SU-DHL-6 (cell line): ENCODE data around the gene RNF126.
"Not testable (repeated sequence)": the region's sequence is repeated elsewhere in the genome, so short reads cannot be mapped to it uniquely, and the experiment has no call there.

ENCODE experiments used
- H2AFZ ChIP-seq: fragments of 200-600 bp; sonication (generic); 2 replicates; pipeline ENCODE4 v1.6.1; 2014; ENCODE audit warnings: low read depth, mild to moderate bottlenecking, moderate library complexity, mixed read lengths, antibody characterized with exemption, low read length; ENCODE audit not compliant: severe bottlenecking
- H3F3A ChIP-seq: fragments of 200-600 bp; shearing (Covaris generic); 2 replicates; pipeline ENCODE4 v1.6.0; 2016; ENCODE audit warnings: antibody characterized with exemption, mild to moderate bottlenecking; ENCODE audit not compliant: insufficient read depth
- H3K27ac ChIP-seq: fragments of 200-600 bp; sonication (generic); 2 replicates; pipeline ENCODE4 v1.5.1; 2016; ENCODE audit warnings: low read depth, mild to moderate bottlenecking, low read length, moderate library complexity, mixed read lengths
- H3K27me3 ChIP-seq: fragments of 200-600 bp; sonication (generic), shearing (Covaris generic); 2 replicates; pipeline ENCODE4 v1.6.0; 2014; ENCODE audit warnings: mild to moderate bottlenecking, low read length
- H3K36me3 ChIP-seq: fragments of 200-600 bp; sonication (generic); 2 replicates; pipeline ENCODE4 v1.6.1; 2014; ENCODE audit warnings: mild to moderate bottlenecking, low read length, mixed read lengths
- H3K4me2 ChIP-seq: fragments of 300-600, 200-600 bp; shearing (Covaris generic), sonication (generic); 2 replicates; pipeline ENCODE4 v1.6.0; 2014; ENCODE audit warnings: low read length, low read depth, mild to moderate bottlenecking; ENCODE audit not compliant: poor library complexity, severe bottlenecking
- H3K4me3 ChIP-seq: fragments of 200-600 bp; sonication (generic); 2 replicates; pipeline ENCODE4 v1.5.1; 2014; ENCODE audit warnings: antibody characterized with exemption, low read length, mild to moderate bottlenecking, mixed read lengths; ENCODE audit not compliant: insufficient read depth, poor library complexity, severe bottlenecking
- H3K79me2 ChIP-seq: fragments of 200-600 bp; sonication (generic); 2 replicates; pipeline ENCODE4 v1.6.1; 2014; ENCODE audit warnings: mild to moderate bottlenecking, low read length, moderate library complexity; ENCODE audit not compliant: insufficient read depth
- H3K9ac ChIP-seq: fragments of 200-600 bp; sonication (generic); 2 replicates; pipeline ENCODE4 v1.7.0; 2014; ENCODE audit warnings: mild to moderate bottlenecking, low read length
- H3K9me2 ChIP-seq: fragments of 200-600 bp; sonication (generic); replicated peaks from 2 replicates; pipeline ENCODE4 v1.6.1; 2014; ENCODE audit warnings: low read length; ENCODE audit not compliant: insufficient read depth
- H3K9me3 ChIP-seq: fragments of 200-600 bp; sonication (generic); 2 replicates; pipeline ENCODE4 v1.6.1; 2014; ENCODE audit warnings: low read length, mixed read lengths; ENCODE audit not compliant: insufficient read depth
- H4K20me1 ChIP-seq: fragments of 200-600 bp; sonication (generic); 2 replicates; pipeline ENCODE4 v1.6.1; 2014; ENCODE audit warnings: low read depth, mild to moderate bottlenecking, antibody characterized with exemption, low read length, moderate library complexity, mixed read lengths
- CTCF ChIP-seq: fragments of 200-600 bp; sonication (generic); IDR thresholded peaks from one replicate; pipeline ENCODE4 v1.5.1; 2017; ENCODE audit warnings: antibody characterized with exemption, mild to moderate bottlenecking, low read length, moderate library complexity; ENCODE audit not compliant: insufficient read depth, poor library complexity, severe bottlenecking
- EZH2phosphoT487 ChIP-seq: fragments of 200-600 bp; sonication (generic), shearing (Covaris generic); conservative IDR thresholded peaks from 2 replicates; pipeline ENCODE4 v1.6.1; 2018; ENCODE audit warnings: mild to moderate bottlenecking, antibody characterized with exemption, low read length, moderate library complexity, mixed read lengths

The RNF126 gene

DNA sequence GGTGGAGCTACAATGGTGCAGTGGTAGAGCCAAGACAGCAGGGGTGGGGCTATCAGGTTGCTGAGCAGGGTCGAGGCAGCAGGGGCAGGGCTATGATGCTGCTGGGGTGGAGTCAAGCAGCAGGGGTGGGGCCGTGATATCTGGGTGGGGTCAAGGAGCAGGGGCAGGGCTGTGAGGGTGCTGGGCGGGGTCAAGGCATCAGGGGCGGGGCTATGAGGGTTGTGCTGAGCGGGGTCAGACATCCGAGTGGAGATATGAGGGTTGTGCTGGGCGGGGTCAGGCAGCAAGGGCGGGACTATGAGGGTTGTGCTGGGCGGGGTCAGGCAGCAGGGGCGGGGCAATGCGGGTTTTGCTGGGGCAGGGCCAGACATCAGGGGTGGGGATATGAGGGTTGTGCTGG lies 58.7 kb downstream of the RNF126 start:
- Histone ChIP-seq H3K27me3 (no peaks in the 10 kb centered on the region), H3K9ac (no peak overlapping the region), H3K36me3 (no peaks in the 10 kb centered on the region), H2AFZ (no peak overlapping the region), H3K4me2 (no peak overlapping the region), H4K20me1 (no peaks in the 10 kb centered on the region), H3K4me3 (no peak overlapping the region), H3K9me2 (no peaks in the 10 kb centered on the region), H3F3A (no peaks in the 10 kb centered on the region), H3K9me3 (no peaks in the 10 kb centered on the region), H3K27ac (no peak overlapping the region), H3K79me2 (no peaks in the 10 kb centered on the region)
- TF ChIP-seq CTCF = no peak
- TF ChIP-seq EZH2phosphoT487 = no peak

DNA sequence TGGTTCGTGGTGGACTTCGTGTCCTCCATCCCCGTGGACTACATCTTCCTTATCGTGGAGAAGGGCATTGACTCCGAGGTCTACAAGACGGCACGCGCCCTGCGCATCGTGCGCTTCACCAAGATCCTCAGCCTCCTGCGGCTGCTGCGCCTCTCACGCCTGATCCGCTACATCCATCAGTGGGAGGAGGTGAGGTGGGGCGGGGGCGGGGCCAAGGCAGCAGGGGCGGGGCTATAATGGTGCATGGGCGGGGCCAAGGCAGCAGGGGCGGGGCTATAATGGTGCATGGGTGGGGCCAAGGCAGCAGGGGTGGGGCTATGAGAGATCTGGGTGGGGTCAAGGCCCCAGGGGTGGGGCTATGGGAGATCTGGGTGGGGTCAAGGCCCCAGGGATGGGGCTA lies 59.2 kb downstream of the RNF126 start:
- not testable (repeated sequence) for H3K4me3 ChIP-seq, H3K36me3 ChIP-seq, H3K9me2 ChIP-seq, H3K9me3 ChIP-seq, H3F3A ChIP-seq, H3K9ac ChIP-seq, H2AFZ ChIP-seq, H3K27me3 ChIP-seq, H4K20me1 ChIP-seq, H3K27ac ChIP-seq, H3K79me2 ChIP-seq, H3K4me2 ChIP-seq

- not testable (repeated sequence) for H3K9ac ChIP-seq, H3K9me3 ChIP-seq, H3F3A ChIP-seq, H4K20me1 ChIP-seq, H3K27me3 ChIP-seq, H3K4me3 ChIP-seq, H3K4me2 ChIP-seq, H3K27ac ChIP-seq, H3K36me3 ChIP-seq, H2AFZ ChIP-seq, H3K79me2 ChIP-seq, H3K9me2 ChIP-seq
Measured at GRCh38 chr19:603302-603639, 59.7 kb downstream of the RNF126 start.

GRCh38 chr19:602391-603301 lies 60.4 kb downstream of the RNF126 start:
- no peak overlapping the region for H3K9ac ChIP-seq
- no peak overlapping the region for H3K4me3 ChIP-seq
- no peaks in the 10 kb centered on the region for H4K20me1 ChIP-seq
- H3K9me3 ChIP-seq = no peaks in the 10 kb centered on the region
- no peak overlapping the region for H3K4me2 ChIP-seq
- H3K36me3 ChIP-seq = no peaks in the 10 kb centered on the region
- H3K27me3 ChIP-seq = no peaks in the 10 kb centered on the region
- H3K9me2 ChIP-seq = no peaks in the 10 kb centered on the region
- H3K79me2 ChIP-seq = no peaks in the 10 kb centered on the region
- no peak overlapping the region for H2AFZ ChIP-seq
- TF ChIP-seq CTCF = no peak
- no peak for TF ChIP-seq EZH2phosphoT487
- H3F3A ChIP-seq = no peaks in the 10 kb centered on the region
- H3K27ac ChIP-seq = no peak overlapping the region
